ENCODE results near the gene TASOR2.

TASOR2 gene, protein sequence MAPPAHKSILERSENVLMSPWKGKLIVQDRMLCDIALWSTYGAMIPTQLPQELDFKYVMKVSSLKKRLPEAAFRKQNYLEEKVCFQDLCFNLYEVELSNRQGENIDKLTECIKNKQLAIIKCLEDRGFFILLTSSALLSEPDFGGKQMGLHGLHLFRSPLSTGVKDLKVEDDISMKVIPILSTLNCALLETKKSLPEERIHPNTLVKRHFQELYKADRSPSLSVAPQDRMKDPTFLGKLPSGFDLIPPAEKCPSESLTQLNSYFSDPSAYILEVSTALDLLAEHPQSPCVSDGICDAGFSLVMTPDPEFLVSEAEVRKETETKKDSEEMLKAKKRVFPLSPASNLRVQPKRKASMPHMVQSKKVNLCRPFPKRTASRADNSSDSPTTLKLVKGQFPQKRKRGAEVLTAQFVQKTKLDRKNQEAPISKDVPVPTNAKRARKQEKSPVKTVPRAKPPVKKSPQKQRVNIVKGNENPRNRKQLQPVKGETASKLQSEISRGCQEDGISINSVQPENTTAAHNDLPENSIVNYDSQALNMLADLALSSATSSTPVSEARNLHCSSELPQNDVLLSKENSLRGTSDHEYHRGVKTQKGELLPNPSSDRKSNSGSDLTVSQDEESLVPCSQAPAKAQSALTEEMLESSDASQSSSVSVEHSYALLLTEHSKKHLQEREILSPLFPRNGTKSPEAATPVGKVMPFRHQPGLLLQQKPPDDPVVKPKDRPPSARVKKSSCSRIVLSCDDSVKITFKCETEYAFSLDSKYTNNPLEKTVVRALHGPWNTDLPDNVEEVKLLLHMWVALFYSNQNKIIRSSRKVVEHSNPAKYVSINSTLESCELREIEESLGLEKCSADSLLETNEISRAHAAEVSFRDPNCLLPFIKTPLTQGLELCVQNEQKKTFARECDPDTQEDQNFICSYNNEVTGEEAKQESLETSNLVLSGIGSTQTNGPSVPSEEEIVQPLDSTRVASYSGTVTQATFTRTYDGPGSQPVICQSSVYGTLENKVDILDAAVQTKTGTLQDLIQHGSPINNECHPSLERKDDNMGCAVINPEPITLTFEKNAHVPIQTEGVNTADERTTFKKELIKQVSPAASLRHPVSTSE (N-terminal part only)

DNA sequence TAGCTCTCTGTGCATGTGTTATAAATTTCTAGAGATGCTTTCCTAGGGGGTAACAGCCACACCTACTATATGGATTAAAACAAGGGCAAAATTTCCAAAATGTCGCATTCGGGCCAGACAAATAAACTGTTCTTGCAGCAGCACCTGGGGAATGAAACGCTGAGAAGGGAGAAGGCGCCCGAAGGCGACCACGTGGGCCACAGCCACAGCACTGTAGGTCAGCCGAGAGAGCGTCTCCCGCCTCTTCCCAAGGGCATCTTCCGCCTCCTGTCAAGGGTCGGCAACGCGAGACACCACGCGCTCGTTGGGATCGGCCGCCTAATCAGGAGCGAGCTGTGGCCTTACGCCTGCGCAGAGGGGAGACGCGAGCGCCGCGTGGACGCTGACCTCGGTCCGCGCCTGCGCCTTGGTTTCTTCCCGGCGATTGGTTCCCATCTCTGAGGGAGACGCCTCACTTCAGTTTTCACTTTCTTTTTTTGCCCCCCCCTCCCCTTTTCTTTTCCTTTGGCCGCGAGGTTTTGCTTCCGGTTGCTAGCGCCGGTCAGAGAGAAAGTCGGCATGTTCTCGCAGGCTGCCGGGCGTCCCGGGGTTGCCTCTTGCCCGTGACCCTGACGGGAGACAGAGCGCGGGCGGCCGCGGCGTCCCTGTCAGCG lies at the start of gene TASOR2:
TASOR2 (plus strand) TSS at position 521 of the 653 bp plus-strand sequence. CDS start 35,805 bp downstream, outside the sequence.
- DNase-seq (ENCODE audit: low read depth): peak; percentile 95

DNA sequence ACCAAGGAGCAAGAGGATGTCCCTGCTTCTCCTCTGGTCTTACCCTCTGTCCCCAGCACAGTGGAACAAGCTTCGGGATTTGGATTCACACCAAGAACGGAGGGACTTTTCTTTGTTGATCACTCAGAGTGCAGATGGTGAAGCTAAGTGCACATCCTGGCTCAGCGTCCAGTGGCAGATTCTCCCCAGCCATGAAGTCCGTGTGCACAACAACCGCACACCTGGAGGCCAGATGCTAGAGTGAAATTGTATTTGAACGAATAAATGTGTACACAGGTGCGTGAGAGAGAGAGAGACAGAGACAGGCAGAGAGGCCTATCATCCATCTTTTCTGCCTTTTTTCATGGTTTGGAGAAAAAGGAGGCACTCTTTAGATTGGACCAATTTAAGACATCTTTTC lies 49.7 kb upstream of the TASOR2 start:
- no peak for DNase-seq (ENCODE audit: low read depth)

DNA sequence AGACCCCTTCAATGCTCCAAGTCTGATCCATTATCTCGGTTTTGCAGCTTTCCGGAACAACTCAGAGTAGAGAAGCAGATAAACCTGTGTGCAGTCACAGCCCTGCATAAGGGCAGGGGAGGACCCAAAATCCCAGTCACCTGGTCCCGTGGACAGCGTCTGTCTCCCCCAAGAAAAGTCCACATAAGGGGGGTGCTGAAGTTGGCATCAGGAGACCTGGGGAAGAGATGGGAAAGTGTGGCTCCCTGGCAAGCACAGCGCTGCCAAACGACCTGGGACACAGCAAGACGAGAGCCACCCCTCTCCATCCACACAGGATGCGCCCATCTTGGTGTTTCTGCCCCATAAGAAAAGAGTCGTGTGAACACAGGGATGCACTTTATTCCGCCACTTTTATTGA lies 46.1 kb upstream of the TASOR2 start:
- no peak for DNase-seq (ENCODE audit: low read depth)

DNA sequence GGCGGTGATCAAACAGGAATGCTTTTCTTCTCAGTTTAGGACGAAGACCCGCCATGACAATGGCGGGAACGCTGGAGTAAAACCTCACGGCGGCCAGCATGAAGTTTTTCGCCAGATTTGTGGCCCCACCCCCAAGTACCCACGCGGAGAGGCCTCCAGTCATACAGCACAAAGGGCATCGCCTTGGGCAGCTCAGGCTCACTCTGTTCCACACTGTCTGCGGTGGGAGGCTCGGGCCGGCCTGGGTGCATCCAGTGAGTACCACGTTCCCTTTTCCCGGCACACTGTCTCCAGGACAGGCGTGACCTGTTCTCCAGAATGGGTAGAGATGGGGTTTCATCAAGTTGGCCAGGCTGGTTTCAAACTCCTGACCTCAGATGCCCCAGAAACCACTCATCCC lies 45.6 kb upstream of the TASOR2 start:
- no peak for DNase-seq (ENCODE audit: low read depth)

DNA sequence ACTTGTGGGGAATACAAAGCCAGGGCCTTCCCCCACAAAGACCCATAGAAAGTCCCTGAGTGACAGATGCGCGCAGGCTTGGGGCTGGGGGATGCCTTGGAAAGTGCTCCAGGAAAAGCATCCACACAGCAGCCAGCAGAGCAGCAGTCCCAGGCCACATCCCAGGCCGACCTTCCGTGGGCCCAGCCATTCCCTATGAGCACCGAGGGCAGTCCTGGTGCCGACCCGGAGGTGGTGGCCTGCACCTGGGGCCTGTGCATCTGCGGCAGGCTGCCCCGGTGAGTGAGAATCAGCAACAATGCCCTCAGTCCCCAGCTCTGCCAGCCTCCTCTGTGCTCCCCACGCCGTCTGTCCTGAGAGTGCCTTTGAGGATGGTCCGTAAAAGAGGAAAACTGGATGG lies 44.6 kb upstream of the TASOR2 start:
- no peak for DNase-seq (ENCODE audit: low read depth)

DNA sequence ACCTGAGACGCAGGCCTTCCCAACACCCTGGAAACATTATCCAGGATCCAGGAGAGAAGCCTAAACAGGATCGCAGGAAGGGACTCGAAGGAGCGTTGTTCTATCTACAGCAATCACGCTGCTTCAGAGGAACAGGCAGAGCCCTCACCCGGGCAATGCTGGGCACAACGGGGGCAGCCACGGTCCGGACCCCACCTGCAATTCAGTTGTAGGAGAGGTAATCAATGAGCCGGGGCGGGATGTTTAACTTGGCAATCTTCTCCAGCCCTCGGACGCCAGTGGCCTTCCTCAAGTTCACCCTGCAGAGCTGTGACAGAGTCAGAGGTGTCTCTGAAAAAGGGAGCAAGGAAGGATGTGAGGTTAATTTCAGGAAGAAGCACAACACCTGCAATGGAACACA lies 44.1 kb upstream of the TASOR2 start:
- DNase-seq (ENCODE audit: low read depth): no peak

DNA sequence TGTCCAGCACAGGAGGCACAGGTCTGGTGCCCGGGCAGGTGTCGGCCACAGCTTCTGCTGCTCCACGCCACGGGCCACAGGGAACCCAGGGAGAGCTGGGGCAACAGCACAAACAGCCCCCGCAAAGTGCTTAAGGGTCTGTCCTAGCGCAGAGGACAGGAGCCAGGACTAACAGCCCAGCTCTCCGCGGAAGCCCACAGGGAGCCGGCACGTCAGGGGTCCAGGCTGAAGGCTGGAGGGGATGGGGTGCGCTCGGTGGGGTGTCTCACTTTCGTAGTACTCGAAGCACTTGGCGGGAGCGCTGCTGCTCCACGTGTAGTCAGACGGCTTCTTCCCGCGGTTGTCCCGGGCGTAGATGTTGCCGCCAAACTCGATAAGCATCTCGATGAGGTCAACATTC lies 43.1 kb upstream of the TASOR2 start:
- no peak for DNase-seq (ENCODE audit: low read depth)

DNA sequence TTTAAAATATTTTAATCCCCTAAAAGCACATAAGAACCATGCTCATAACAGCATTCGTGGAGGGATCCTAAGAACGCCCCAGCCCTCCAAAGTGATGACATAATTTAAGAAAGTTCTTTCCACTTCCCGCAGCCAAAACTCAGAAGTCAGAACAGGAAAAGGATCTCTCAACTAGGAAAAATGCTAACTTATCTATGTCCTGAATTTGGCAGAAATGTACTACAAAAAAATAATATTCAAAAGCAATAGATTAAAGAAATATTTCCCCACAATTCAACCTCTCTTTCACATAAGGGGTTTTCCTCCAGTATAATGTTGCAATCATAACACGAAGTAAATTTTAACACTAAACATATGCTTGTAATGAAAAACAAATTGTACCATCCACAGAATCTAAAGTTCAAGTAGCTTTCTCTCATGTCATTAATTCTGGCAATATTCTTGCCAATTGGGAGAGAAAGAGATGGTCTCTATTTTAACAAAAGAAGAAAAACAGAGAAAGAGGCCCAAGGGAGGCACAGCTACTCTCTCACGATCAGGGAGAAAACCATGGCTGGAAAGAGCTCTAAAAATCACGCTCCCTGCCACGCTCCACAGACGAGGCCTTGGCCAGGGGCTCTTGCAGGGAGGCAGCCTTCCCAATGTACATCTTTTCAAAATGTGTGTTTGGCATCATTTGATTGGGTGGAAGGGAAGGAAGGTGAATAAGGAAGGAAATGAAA lies 41.1 kb upstream of the TASOR2 start:
- DNase-seq (ENCODE audit: low read depth): no peak

DNA sequence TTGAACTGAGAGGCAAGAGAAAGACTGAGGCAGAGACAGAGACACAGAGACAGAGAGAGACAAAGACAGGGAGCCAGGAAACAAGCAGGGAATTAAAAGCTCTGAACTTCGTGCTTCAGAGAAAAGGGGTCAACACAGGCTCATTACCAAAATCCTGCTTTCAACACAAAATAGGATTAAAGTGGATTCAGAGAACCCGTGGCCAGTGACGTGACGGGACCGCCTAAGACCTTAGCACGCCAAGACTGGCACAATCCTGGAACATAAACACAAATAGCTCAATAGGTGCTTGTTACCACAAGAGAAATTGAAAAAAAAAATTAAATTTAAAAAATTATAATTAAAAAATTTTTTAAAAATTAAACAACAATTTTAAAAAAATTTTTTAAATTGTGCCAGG lies 39.7 kb upstream of the TASOR2 start:
- no peak for DNase-seq (ENCODE audit: low read depth)

DNA sequence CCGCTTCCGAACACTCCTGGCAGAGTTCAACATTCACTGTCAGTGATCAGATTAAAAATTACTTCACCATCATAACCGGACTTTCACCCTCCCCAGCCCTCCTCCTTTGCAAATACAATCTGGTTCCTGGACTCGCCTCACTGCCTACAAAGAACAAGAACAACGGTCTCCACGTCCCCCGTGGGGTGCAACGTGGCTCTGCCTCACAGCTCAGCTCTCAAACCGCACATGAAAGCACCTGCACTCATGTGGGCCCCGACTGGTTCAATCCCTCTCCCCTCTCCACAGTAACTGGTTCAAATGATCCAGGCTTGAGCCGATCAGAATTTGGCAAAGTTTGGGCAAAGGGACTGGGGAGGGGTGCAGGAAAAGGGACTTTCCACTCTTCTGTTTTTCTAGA lies 39.3 kb upstream of the TASOR2 start:
- no peak for DNase-seq (ENCODE audit: low read depth)

DNA sequence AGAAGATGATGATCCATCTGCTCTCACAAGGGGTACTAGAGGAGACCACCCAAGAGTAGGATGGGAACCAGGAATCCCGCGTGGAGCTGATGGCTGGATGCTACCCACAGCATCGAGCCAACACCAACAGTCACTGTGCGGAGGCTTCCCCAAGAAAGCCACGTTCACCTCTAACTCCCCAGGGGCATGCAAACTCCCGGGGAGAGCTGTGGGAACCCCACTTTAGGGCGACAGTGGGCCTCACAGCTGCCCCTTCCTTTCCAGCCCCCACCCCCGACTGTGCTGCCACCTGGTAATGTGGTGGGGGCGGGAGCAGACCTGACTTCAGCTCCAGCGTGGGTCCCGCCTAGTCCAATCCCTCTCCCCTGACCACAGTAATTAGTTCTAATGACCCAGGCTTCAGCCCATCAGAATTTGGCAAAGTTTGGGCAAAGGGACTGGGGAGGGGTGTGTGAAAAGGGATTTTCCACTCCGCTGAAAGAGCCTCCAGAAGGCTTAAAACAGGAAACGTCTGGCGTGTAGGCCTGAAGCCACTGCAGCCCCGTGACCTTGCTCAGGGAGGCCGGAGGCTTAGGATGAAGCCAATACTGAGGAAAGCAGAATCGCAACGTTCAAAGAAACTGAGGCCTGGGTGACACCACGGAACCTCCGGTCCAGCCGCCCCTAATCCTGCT lies 38.6 kb upstream of the TASOR2 start:
- no peak for DNase-seq (ENCODE audit: low read depth)

DNA sequence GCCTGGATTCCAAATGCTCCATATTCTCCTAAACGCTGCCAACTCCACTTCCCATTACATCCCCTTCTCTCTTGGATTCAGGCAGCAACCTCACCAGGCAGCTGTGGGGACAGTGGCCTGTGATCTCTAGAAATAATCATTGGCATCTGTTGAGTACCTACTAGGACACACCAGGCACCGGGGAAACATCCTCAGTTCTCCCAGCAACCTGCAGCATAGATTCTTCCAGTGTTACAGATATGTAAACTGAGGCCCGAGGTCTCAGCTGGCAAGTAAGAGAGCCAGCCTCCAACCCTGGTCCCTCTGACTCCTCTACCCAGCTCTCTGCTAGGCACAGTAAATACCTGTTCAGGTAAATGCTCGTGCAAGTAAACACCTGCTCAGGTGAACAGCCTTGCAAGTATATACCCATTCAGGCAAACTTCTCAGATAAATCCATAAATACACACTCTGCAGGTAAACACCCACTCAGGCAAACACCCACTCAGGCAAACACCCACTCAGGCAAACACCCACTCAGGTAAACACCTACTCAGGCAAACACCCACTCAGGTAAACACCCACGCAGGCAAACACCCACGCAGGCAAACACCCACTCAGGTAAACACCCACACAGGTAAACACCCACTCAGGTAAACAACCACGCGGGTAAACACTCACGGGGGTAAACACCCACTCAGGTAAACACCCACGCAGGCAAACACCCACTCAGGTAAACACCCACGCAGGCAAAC lies 37.0 kb upstream of the TASOR2 start:
- no peak for DNase-seq (ENCODE audit: low read depth)

DNA sequence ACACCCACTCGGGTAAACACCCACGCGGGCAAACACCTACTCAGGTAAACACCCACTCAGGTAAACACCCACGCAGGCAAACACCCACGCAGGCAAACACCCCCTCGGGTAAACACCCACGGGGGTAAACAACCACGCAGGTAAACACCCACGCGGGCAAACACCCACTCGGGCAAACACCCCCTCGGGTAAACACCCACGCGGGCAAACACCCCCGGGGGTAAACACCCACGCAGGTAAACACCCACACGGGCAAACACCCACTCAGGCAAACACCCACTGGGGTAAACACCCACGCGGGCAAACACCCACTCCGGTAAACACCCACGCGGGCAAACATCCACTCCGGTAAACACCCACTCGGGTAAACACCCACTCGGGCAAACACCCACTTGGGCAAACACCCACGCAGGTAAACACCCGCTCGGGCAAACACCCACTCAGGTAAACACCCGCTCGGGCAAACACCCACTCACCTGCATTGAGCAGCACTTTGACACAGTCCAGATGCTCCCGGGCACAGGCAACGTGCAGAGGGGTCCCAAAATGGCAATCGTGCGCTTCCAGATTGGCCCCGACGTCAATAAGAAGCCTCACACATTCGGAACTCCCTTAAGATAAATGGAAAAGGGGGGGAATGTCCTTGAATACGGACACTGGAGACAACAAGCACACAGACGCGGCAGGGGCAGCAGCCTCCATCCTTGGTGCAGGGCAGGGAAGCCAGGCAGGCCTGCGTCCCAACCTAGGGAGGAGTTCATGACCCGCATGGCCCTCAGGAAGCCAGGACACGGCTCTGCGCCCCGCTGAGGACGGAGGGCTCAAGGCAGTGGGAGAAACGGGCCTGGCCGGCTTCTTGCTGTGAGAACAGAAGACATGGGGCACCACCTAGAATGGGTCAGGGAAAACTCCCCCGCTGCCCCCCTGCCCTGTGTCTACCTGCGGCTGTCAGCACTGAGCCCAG lies 35.9 kb upstream of the TASOR2 start:
- no peak for DNase-seq (ENCODE audit: low read depth)

DNA sequence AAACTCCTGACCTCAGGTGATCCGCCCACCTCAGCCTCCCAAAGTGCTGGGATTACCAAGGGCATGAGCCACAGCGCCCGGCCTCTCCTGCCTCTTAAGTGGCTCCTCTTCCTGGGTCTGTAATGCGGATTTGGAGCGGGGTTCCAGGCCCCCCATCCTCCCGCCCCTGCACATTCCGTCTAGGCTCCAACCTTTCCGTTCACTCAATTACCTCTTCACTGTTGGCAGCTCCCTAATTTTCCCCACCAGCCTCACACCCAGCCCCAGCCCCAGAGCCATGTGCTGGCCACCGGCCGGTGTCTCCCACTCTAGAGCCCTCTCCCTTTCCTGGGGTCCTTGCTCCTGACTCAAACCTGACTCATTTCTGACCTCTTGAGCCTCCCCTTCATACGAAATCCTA lies 34.9 kb upstream of the TASOR2 start:
- DNase-seq (ENCODE audit: low read depth): no peak

DNA sequence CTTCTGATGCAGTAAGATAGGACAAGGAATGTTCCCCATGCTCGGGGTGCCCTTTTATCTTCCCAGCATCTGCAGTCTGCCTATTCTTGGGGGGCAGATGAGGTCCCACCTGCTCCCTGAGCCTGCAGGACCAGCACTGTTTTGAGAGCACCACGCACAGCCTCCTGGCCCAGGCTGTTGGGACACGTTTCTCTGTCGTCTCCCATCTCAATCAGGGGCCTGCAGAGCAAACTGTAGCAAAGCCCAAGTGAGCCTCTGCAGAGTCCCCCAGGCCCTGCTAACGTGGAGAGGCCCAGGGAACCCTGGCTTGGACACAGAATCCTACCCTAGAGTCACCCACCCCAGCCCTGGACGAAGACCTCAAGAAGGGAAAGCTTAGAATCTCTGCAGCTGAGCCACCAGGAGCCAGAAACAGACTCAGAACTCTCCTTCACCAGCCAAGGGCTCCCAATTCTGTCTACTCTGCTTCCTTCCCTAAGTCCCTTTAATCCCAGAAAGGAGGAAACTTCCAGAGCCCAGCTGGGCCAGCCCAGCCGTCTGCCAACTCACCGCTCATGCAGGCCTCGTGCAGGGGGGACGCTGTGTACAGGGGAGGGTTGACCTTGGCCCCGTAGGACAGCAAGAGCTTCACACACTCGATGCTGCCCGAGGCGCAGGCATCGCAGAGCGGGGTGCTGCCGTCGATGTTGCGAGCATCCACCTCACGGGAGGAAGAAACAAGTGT lies 33.8 kb upstream of the TASOR2 start:
- DNase-seq (ENCODE audit: low read depth): no peak

DNA sequence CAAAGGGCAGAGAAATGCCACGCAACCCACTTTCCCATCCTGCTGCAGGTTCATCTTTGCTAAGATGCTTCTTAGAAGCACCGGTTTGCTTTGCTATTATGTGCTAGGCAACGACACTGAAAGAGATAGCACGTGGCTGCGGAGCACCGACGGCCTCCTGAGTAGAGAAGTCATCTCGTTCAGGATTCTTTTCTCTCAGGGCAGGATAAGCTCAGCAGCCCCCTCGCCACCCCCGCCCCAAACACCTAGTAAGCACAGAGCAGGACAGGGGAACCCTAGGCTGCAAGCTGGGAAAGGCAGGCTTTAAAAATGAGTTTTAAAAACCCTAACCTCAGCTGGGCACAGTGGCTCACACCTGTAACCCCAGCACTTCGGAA lies 33.3 kb upstream of the TASOR2 start:
- DNase-seq (ENCODE audit: low read depth): no peak

DNA sequence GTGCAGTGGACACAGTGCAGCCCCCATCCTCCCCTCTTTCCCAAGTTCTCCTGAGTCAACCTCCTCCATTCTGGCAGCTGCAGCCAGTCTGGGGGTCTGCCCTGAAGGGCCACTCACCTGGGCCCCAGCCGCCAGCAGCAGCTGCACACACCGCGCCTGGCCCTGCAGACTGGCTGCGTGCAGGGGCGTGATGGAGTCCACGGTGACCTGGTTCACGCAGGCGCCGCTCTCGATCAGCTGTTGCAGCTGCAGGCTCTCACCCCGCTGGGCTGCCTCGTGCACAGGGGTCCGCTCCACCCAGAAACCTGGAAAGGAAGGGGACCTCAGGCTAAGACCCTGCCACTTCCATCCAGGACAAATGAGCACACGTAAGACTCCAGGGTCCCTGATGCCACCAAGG lies 31.9 kb upstream of the TASOR2 start:
- no peak for DNase-seq (ENCODE audit: low read depth)

DNA sequence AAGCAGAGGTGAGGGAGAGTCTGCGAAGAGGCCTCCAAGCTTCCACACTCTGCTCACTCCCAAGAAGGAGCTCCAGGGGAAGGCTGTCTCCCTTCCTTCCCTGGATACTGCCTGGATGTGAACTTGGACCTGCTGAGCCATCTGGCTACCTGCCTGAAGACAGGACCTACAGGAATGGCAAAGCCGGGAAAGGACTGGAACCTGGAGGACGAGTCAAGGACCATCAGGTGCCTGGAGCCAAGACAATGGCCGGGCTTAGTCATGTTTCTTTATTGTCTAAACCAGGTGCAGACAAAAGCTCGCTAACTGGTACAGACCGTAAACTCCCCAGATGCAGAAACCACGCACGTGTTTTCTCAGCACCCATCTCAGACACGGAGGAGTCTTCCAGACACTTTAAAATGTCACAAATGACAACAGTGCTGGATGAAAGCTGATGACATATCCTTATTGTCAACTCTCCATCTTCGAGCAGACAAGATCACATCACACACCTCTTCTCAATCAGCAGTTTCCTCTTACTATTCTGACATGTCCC lies 30.4 kb upstream of the TASOR2 start:
- DNase-seq (ENCODE audit: low read depth): no peak
